ENCODE results near the gene STK25. TPM values are rescaled to one million over a fixed set of nuclear protein-coding genes. Genes with fewer than 3 reads are reported as not detected.
A peak's percentile ranks its signal among the peaks of the same experiment; 100 is the strongest.

The STK25 gene
- total RNA-seq, 1 experiment from 2014 or later = 171 TPM

GRCh38 chr2:241511091-241511741 lies 2.8 kb upstream of the STK25 start:
- intact Hi-C loops (cut with micrococcal nuclease; ENCODE audit: unreplicated experiment) = no loop called here
- CTCF ChIA-PET = no interaction called here
- Histone ChIP-seq H3K27me3 (replicated peaks; ENCODE audit: insufficient read depth, low read depth, low read length, poor library complexity) (no peaks in the 10 kb centered on the region), H3K36me3 (ENCODE audit: insufficient read depth, low read length, poor library complexity, severe bottlenecking) (no peaks in the 10 kb centered on the region), H3K4me3 (ENCODE audit: low read depth, low read length, poor library complexity, severe bottlenecking) (no peak overlapping the region), H3K9me3 (ENCODE audit: low read depth, low read length, poor library complexity, severe bottlenecking) (no peaks in the 10 kb centered on the region), H3K27ac (ENCODE audit: low read depth, low read length, poor library complexity, severe bottlenecking) (no peak overlapping the region), H3K4me1 (ENCODE audit: insufficient read depth, low read length, poor library complexity, severe bottlenecking) (peaks cover 18% of the 10 kb centered on the region)
- no peak for DNase-seq (ENCODE audit: low spot score)
- POLR2A ChIA-PET (ENCODE audit: low non-redundant PET) = no interaction called here
- BruUV-seq (replicated peaks) = TSS peak; percentile 28
- no peak for TF ChIP-seq CTCF (conservative IDR thresholded peaks at IDR 0.05; ENCODE audit: low read depth, low read length)
- no peak for TF ChIP-seq EZH2 (IDR thresholded peaks at IDR 0.05; ENCODE audit: borderline replicate concordance, low read depth, low read length, poor library complexity, severe bottlenecking)

GRCh38 chr2:241509155-241509784 lies 886 bp upstream of the STK25 start:
- intact Hi-C loops (cut with micrococcal nuclease; ENCODE audit: unreplicated experiment) = no loop called here
- DNase-seq (ENCODE audit: low spot score) = no peak
- Histone ChIP-seq H3K9me3 (ENCODE audit: low read depth, low read length, poor library complexity, severe bottlenecking) (no peaks in the 10 kb centered on the region), H3K36me3 (ENCODE audit: insufficient read depth, low read length, poor library complexity, severe bottlenecking) (peaks cover 4% of the 10 kb centered on the region), H3K27me3 (replicated peaks; ENCODE audit: insufficient read depth, low read depth, low read length, poor library complexity) (no peaks in the 10 kb centered on the region), H3K4me3 (ENCODE audit: low read depth, low read length, poor library complexity, severe bottlenecking) (peak overlapping the region; percentile 98), H3K4me1 (ENCODE audit: insufficient read depth, low read length, poor library complexity, severe bottlenecking) (peaks cover 18% of the 10 kb centered on the region), H3K27ac (ENCODE audit: low read depth, low read length, poor library complexity, severe bottlenecking) (peak overlapping the region; percentile 87)
- POLR2A ChIA-PET (ENCODE audit: low non-redundant PET) = no interaction called here
- CTCF ChIA-PET = no interaction called here
- BruUV-seq (replicated peaks) = TSS peak; percentile 38
- no peak for TF ChIP-seq EZH2 (IDR thresholded peaks at IDR 0.05; ENCODE audit: borderline replicate concordance, low read depth, low read length, poor library complexity, severe bottlenecking)
- no peak for TF ChIP-seq CTCF (conservative IDR thresholded peaks at IDR 0.05; ENCODE audit: low read depth, low read length)

GRCh38 chr2:241507430-241508239 lies 749 bp downstream of the STK25 start:
- no peak for TF ChIP-seq EZH2 (IDR thresholded peaks at IDR 0.05; ENCODE audit: borderline replicate concordance, low read depth, low read length, poor library complexity, severe bottlenecking)
- TF ChIP-seq CTCF (conservative IDR thresholded peaks at IDR 0.05; ENCODE audit: low read depth, low read length) = no peak
- intact Hi-C loops (cut with micrococcal nuclease; ENCODE audit: unreplicated experiment) = no loop called here
- POLR2A ChIA-PET (ENCODE audit: low non-redundant PET) = interaction anchor here (0.5 kb wide), 1 partner anchor 527 kb away, joined by 3 read pairs; no protein-coding TSS in a partner anchor
- BruUV-seq (replicated peaks) = no TSS peak
- peaks cover 4% of the 10 kb centered on the region for H3K36me3 ChIP-seq (ENCODE audit: insufficient read depth, low read length, poor library complexity, severe bottlenecking)
- peaks cover 18% of the 10 kb centered on the region for H3K4me1 ChIP-seq (ENCODE audit: insufficient read depth, low read length, poor library complexity, severe bottlenecking)
- peak overlapping the region; percentile 87 for H3K27ac ChIP-seq (ENCODE audit: low read depth, low read length, poor library complexity, severe bottlenecking)
- H3K9me3 ChIP-seq (ENCODE audit: low read depth, low read length, poor library complexity, severe bottlenecking) = no peaks in the 10 kb centered on the region
- peak overlapping the region; percentile 98 for H3K4me3 ChIP-seq (ENCODE audit: low read depth, low read length, poor library complexity, severe bottlenecking)
- peak; percentile 61 for DNase-seq (ENCODE audit: low spot score)
- CTCF ChIA-PET = no interaction called here
- no peaks in the 10 kb centered on the region for H3K27me3 ChIP-seq (replicated peaks; ENCODE audit: insufficient read depth, low read depth, low read length, poor library complexity)

All from A673 (cell line).